Measurements from ENCODE around the gene MAMSTR.
"Not testable (repeated sequence)": the region's sequence is repeated elsewhere in the genome, so short reads cannot be mapped to it uniquely, and the experiment has no call there.

Gene MAMSTR

GRCh38 chr19:48722196-48722708 lies 2.7 kb upstream of the MAMSTR start:
- FAIRE-seq: no peak

GRCh38 chr19:48720613-48721296 lies 1.2 kb upstream of the MAMSTR start:
- peak; percentile 95 for FAIRE-seq

More at GRCh38 chr19:48722196-48722708, 2.7 kb upstream of the MAMSTR start:
- DNase-seq (ENCODE audit: insufficient read length, low spot score): no peak

GRCh38 chr19:48720251-48720612 lies 707 bp upstream of the MAMSTR start:
- DNase-seq (ENCODE audit: insufficient read length, low spot score): no peak
- no peak for FAIRE-seq

More at GRCh38 chr19:48720613-48721296, 1.2 kb upstream of the MAMSTR start:
- DNase-seq (ENCODE audit: insufficient read length, low spot score): peak; percentile 98

GRCh38 chr19:48718711-48719231 lies 754 bp downstream of the MAMSTR start:
- DNase-seq (ENCODE audit: insufficient read length, low spot score) (no peak), FAIRE-seq (no peak)

GRCh38 chr19:48718106-48718505 lies 1.4 kb downstream of the MAMSTR start:
- not testable (repeated sequence) for DNase-seq (ENCODE audit: insufficient read length, low spot score); FAIRE-seq

- DNase-seq (ENCODE audit: insufficient read length, low spot score): peak; percentile 61
- peak; percentile 69 for FAIRE-seq
Observed at GRCh38 chr19:48716562-48717291, 2.8 kb downstream of the MAMSTR start.

- no peak for DNase-seq (ENCODE audit: insufficient read length, low spot score)
- no peak for FAIRE-seq
Observed at GRCh38 chr19:48715681-48716171, 3.8 kb downstream of the MAMSTR start.

- no peak for DNase-seq (ENCODE audit: insufficient read length, low spot score)
- no peak for FAIRE-seq
Observed at GRCh38 chr19:48714759-48715675, 4.5 kb downstream of the MAMSTR start.

GRCh38 chr19:48713864-48714755 lies 5.4 kb downstream of the MAMSTR start:
- DNase-seq (ENCODE audit: insufficient read length, low spot score) (peak; percentile 99), FAIRE-seq (peak; percentile 98)

- DNase-seq (ENCODE audit: insufficient read length, low spot score): peak; percentile 37
- no peak for FAIRE-seq
Observed at GRCh38 chr19:48713041-48713863, 6.3 kb downstream of the MAMSTR start.

GRCh38 chr19:48711106-48711662 lies 8.3 kb downstream of the MAMSTR start:
- peak; percentile 9 for FAIRE-seq

GRCh38 chr19:48708471-48708870 lies 11.1 kb downstream of the MAMSTR start:
- DNase-seq (ENCODE audit: insufficient read length, low spot score) (no peak), FAIRE-seq (no peak)

More at GRCh38 chr19:48711106-48711662, 8.3 kb downstream of the MAMSTR start:
- no peak for DNase-seq (ENCODE audit: insufficient read length, low spot score)

GRCh38 chr19:48705431-48705830 lies 14.1 kb downstream of the MAMSTR start:
- FAIRE-seq: no peak
- DNase-seq (ENCODE audit: insufficient read length, low spot score): no peak

- FAIRE-seq (no peak), DNase-seq (ENCODE audit: insufficient read length, low spot score) (no peak)
Observed at GRCh38 chr19:48703316-48703715, 16.2 kb downstream of the MAMSTR start.

GRCh38 chr19:48702701-48703100 lies 16.8 kb downstream of the MAMSTR start:
- FAIRE-seq: no peak
- DNase-seq (ENCODE audit: insufficient read length, low spot score): no peak

GRCh38 chr19:48698046-48698445 lies 21.5 kb downstream of the MAMSTR start:
- DNase-seq (ENCODE audit: insufficient read length, low spot score) (no peak), FAIRE-seq (no peak)

- DNase-seq (ENCODE audit: insufficient read length, low spot score) (no peak), FAIRE-seq (no peak)
Observed at GRCh38 chr19:48696353-48697010, 23.0 kb downstream of the MAMSTR start.
